Measurements from ENCODE around the gene MT1E.

DNA sequence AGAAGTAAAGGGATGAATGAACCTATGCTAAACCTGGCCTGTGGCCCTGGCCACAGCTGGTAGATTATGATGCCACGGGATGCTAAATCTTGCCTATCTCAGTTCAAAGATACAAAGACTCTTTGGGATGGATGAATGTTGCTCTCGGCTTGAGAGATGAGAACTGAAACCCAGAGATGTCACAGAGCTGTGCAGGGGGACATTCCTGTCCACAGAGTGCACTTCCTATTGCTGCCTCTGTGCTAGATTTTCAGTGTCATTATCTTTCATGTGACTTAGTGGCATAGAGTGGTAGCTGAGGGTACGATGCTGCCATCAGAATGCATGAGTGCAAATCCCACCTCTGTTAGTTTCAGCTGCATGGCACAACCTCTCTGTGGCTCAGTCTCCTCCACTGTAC lies 4.6 kb downstream of the MT1E start:
- TF ChIP-seq, protein P1, sequence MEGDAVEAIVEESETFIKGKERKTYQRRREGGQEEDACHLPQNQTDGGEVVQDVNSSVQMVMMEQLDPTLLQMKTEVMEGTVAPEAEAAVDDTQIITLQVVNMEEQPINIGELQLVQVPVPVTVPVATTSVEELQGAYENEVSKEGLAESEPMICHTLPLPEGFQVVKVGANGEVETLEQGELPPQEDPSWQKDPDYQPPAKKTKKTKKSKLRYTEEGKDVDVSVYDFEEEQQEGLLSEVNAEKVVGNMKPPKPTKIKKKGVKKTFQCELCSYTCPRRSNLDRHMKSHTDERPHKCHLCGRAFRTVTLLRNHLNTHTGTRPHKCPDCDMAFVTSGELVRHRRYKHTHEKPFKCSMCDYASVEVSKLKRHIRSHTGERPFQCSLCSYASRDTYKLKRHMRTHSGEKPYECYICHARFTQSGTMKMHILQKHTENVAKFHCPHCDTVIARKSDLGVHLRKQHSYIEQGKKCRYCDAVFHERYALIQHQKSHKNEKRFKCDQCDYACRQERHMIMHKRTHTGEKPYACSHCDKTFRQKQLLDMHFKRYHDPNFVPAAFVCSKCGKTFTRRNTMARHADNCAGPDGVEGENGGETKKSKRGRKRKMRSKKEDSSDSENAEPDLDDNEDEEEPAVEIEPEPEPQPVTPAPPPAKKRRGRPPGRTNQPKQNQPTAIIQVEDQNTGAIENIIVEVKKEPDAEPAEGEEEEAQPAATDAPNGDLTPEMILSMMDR (IDR thresholded peaks at IDR 0.05; ENCODE audit: low read depth, low read length), result no peak
- TF ChIP-seq EZH2phosphoT487 (IDR thresholded peaks at IDR 0.05; ENCODE audit: low read depth), result no peak
